Erythroblast (primary cell): Measurements from ENCODE around the gene UBE2U.

Source experiments
- GATA1 ChIP-seq: IDR thresholded peaks from 2 replicates; pipeline ENCODE4 v1.6.1; 2011; ENCODE audit warnings: low read depth, mild to moderate bottlenecking, control low read depth, low read length, moderate library complexity
- POLR2A ChIP-seq: IDR thresholded peaks from 2 replicates; pipeline ENCODE4 v1.6.1; 2011; ENCODE audit warnings: mild to moderate bottlenecking, low read length

GRCh38 chr1:64212031-64212430, 8.6 kb downstream of the UBE2U start:
- TF ChIP-seq POLR2A: no peak
- no peak for TF ChIP-seq GATA1
